SK-N-SH (cell line): Measurements from ENCODE around the gene RAB27B. TPM values are rescaled to one million over a fixed set of nuclear protein-coding genes. Genes with fewer than 3 reads are reported as not detected.
A peak's percentile ranks its signal among the peaks of the same experiment; 100 is the strongest.
"Not testable (repeated sequence)": the region's sequence is repeated elsewhere in the genome, so short reads cannot be mapped to it uniquely, and the experiment has no call there.

Experiments used
- CTCF ChIA-PET: fragments of 300-600, 350-600 bp; formaldehyde crosslinking; extraction: SDS; loops from one replicate; lab custom pipeline; 2021; lab: Yijun Ruan, JAX
- POLR2A ChIA-PET: fragments of 350-600 bp; sonication (Branson Sonifier 250); formaldehyde crosslinking; extraction: SDS; loops from one replicate; lab custom pipeline; 2020; ENCODE audit warnings: antibody characterized with exemption, inconsistent platforms; lab: Yijun Ruan, JAX
- DNase-seq: peaks from one replicate; pipeline ENCODE4 v3.0.0; 2012
- H2AFZ ChIP-seq: fragments of 200-600 bp; sonication (generic); 2 replicates; pipeline ENCODE4 v1.8.1; 2016; ENCODE audit warnings: antibody characterized with exemption, mild to moderate bottlenecking, low read depth
- H3F3A ChIP-seq: fragments of 200-600 bp; sonication (generic); replicated peaks from 2 replicates; pipeline ENCODE3; 2016; ENCODE audit warnings: antibody characterized with exemption, mild to moderate bottlenecking; ENCODE audit not compliant: insufficient read depth
- H3K27ac ChIP-seq, 2 experiments: fragments of 200-500 bp in 1 of 2; fragments of 200-600 bp in 1 of 2; sonication (Bioruptor generic) in 1 of 2; sonication (generic), shearing (Covaris generic) in 1 of 2; 2 replicates each; pipeline versions ENCODE4 v1.5.1 to v1.6.1; 2014 to 2016; ENCODE audit warnings: low read depth in 2 of 2, inconsistent platforms in 1 of 2, low read length in 1 of 2, mild to moderate bottlenecking in 1 of 2, mixed read lengths in 1 of 2
- H3K27me3 ChIP-seq: fragments of 200-600 bp; sonication (generic), shearing (Covaris generic); 2 replicates; pipeline ENCODE4 v1.6.1; 2016; ENCODE audit warnings: mixed run types; ENCODE audit not compliant: insufficient read depth
- H3K36me3 ChIP-seq, 2 experiments: fragments of 200-500 bp in 1 of 2; fragments of 200-600 bp in 1 of 2; sonication (Bioruptor generic) in 1 of 2; sonication (generic) in 1 of 2; replicated peaks in 1 of 2; 2 replicates each; pipeline versions ENCODE3 to v1.5.1; 2014 to 2016; ENCODE audit warnings: low read length in 1 of 2, mild to moderate bottlenecking in 1 of 2; ENCODE audit not compliant: insufficient read depth in 2 of 2, control insufficient read depth in 1 of 2
- H3K4me1 ChIP-seq, 2 experiments: fragments of 200-500 bp in 1 of 2; fragments of 200-600 bp in 1 of 2; sonication (Bioruptor generic) in 1 of 2; sonication (generic), shearing (Covaris generic) in 1 of 2; 2 replicates each; pipeline versions ENCODE4 v1.5.1 to v1.6.1; 2014 to 2016; ENCODE audit warnings: low read depth in 1 of 2, low read length in 1 of 2, mixed run types in 1 of 2; ENCODE audit not compliant: insufficient read depth in 2 of 2, control insufficient read depth in 1 of 2
- H3K4me2 ChIP-seq: fragments of 200-600 bp; sonication (generic), shearing (Covaris generic); 2 replicates; pipeline ENCODE4 v1.6.1; 2017; ENCODE audit warnings: mixed run types
- H3K4me3 ChIP-seq, 2 experiments: fragments of 200-500 bp in 1 of 2; fragments of 200-600 bp in 1 of 2; sonication (Bioruptor generic) in 1 of 2; sonication (generic), shearing (Covaris generic) in 1 of 2; 2 replicates each; pipeline versions ENCODE4 v1.5.1 to v1.8.1; 2014 to 2016; ENCODE audit warnings: low read depth in 2 of 2, inconsistent platforms in 1 of 2, low read length in 1 of 2, mild to moderate bottlenecking in 1 of 2, mixed read lengths in 1 of 2, moderate library complexity in 1 of 2
- H3K79me2 ChIP-seq: fragments of 200-600 bp; sonication (generic); 2 replicates; pipeline ENCODE4 v1.8.1; 2017; ENCODE audit warnings: mild to moderate bottlenecking; ENCODE audit not compliant: insufficient read depth
- H3K9ac ChIP-seq: fragments of 200-600 bp; sonication (generic); 2 replicates; pipeline ENCODE4 v1.6.1; 2017; ENCODE audit warnings: mixed run types
- H3K9me2 ChIP-seq: fragments of 200-600 bp; sonication (generic); 2 replicates; pipeline ENCODE4 v1.6.1; 2017; ENCODE audit warnings: mixed run types
- H3K9me3 ChIP-seq: fragments of 200-600 bp; sonication (generic); 2 replicates; pipeline ENCODE4 v1.6.1; 2017; ENCODE audit warnings: mixed run types, mild to moderate bottlenecking, moderate library complexity
- H4K20me1 ChIP-seq: fragments of 200-600 bp; sonication (generic); 2 replicates; pipeline ENCODE4 v1.6.1; 2017; ENCODE audit warnings: mild to moderate bottlenecking, mixed run types; ENCODE audit not compliant: insufficient read depth
- FOXM1 ChIP-seq: IDR thresholded peaks from 2 replicates; pipeline ENCODE4 v1.4.0; 2012; ENCODE audit warnings: low read depth, mild to moderate bottlenecking
- JUND ChIP-seq: IDR thresholded peaks from 2 replicates; pipeline ENCODE4 v1.4.0; 2012
- MAX ChIP-seq: IDR thresholded peaks from 2 replicates; pipeline ENCODE4 v1.4.0; 2012; ENCODE audit warnings: low read depth
- NFIC ChIP-seq: IDR thresholded peaks from 2 replicates; pipeline ENCODE4 v1.4.0; 2012; ENCODE audit warnings: borderline replicate concordance
- NRF1 ChIP-seq: IDR thresholded peaks from 2 replicates; pipeline ENCODE4 v1.6.1; 2012; ENCODE audit warnings: low read depth, mild to moderate bottlenecking, low read length
- PBX3 ChIP-seq: IDR thresholded peaks from 2 replicates; pipeline ENCODE4; 2012
- POLR2AphosphoS5 ChIP-seq: IDR thresholded peaks from 2 replicates; pipeline ENCODE4 v1.6.1; 2012; ENCODE audit warnings: low read depth, low read length
- RAD21 ChIP-seq: IDR thresholded peaks from 2 replicates; pipeline ENCODE4 v1.6.1; 2012; ENCODE audit warnings: mild to moderate bottlenecking, low read length
- SMC3 ChIP-seq: IDR thresholded peaks from 2 replicates; pipeline ENCODE4 v1.6.1; 2012; ENCODE audit warnings: low read depth, low read length, improper control_type of control experiment
- TCF12 ChIP-seq: IDR thresholded peaks from 2 replicates; pipeline ENCODE4 v1.4.0; 2012
- TEAD4 ChIP-seq: IDR thresholded peaks from 2 replicates; pipeline ENCODE4 v1.4.0; 2012; ENCODE audit warnings: mild to moderate bottlenecking, borderline replicate concordance; ENCODE audit not compliant: insufficient read depth
- USF1 ChIP-seq: IDR thresholded peaks from 2 replicates; pipeline ENCODE4 v1.4.0; 2012; ENCODE audit warnings: low read depth, borderline replicate concordance
- WGBS: methylation state at CpG from one replicate; pipeline ENCODE4 v1.1.6; 2017; ENCODE audit warnings: low lambda C conversion rate; 5-methylcytosine and 5-hydroxymethylcytosine counted together
- polyA plus RNA-seq, 3 experiments: library from polyadenylated mRNA; depleted of rRNA; stranded (reverse); fragments of >200 nt; gene quantifications; 2 replicates each; pipeline ENCODE4 v1.2.3, GENCODE V29; 2012

Gene RAB27B
- polyA plus RNA-seq, 1 of the 3 experiments (the other 2 are of a cell fraction) = 0.56 TPM

GRCh38 chr18:54850598-54850997 is 22.3 kb downstream of the RAB27B start:
- H3K9me3 ChIP-seq = no peaks in the 10 kb centered on the region
- H3K27me3 ChIP-seq = no peaks in the 10 kb centered on the region
- H3K79me2 ChIP-seq = no peaks in the 10 kb centered on the region
- H3K27ac ChIP-seq = no peak overlapping the region
- ChIA-PET CTCF (interaction anchor here (1.6 to 2.6 kb wide), 2 partner anchors 13 to 31 kb away, joined by 3 to 7 read pairs; no protein-coding TSS in a partner anchor), POLR2A (no interaction called here)
- no peaks in the 10 kb centered on the region for H4K20me1 ChIP-seq
- H3K9me2 ChIP-seq = no peaks in the 10 kb centered on the region
- TF ChIP-seq TCF12 (no peak), NRF1 (no peak), RAD21 (no peak), FOXM1 (no peak), SMC3 (no peak), USF1 (no peak), POLR2AphosphoS5 (no peak), MAX (no peak), TEAD4 (no peak)
- H3K9ac ChIP-seq = no peak overlapping the region
- H3K4me3 ChIP-seq = no peak overlapping the region
- H3K36me3 ChIP-seq = no peaks in the 10 kb centered on the region
- 93% methylated on average over 3 of the region's 3 CpGs for WGBS
- DNase-seq = no peak
- peaks cover 0 to 2% of the 10 kb centered on the region in 2 experiments; a peak in 2 of 4 replicates for H3K4me1 ChIP-seq
- H2AFZ ChIP-seq = no peak overlapping the region
- H3F3A ChIP-seq = peaks cover 6% of the 10 kb centered on the region
- H3K4me2 ChIP-seq = no peak overlapping the region

- peaks cover 6% of the 10 kb centered on the region for H3F3A ChIP-seq
- H3K9me2 ChIP-seq = no peaks in the 10 kb centered on the region
- CTCF ChIA-PET = interaction anchor here (1.6 kb wide), 1 partner anchor 12 kb away, joined by 5 read pairs; no protein-coding TSS in a partner anchor
- no peak overlapping the region for H3K9ac ChIP-seq
- no peaks in the 10 kb centered on the region for H3K36me3 ChIP-seq
- peak; percentile 37; the same call in 1 of the 2 replicates for TF ChIP-seq NFIC
- TF ChIP-seq PBX3 = peak; percentile 36; the same call in 1 of the 2 replicates
- TF ChIP-seq TEAD4 = peak; percentile 10; the same call in 1 of the 2 replicates
- TF ChIP-seq JUND = no peak
- H3K9me3 ChIP-seq = no peaks in the 10 kb centered on the region
- no peak for DNase-seq
- peak overlapping the region in 1 of 2 experiments; percentile 22; a peak in 2 of 4 replicates for H3K27ac ChIP-seq
- H3K4me3 ChIP-seq = no peak overlapping the region
- H2AFZ ChIP-seq = no peak overlapping the region
- no peaks in the 10 kb centered on the region for H4K20me1 ChIP-seq
- H3K79me2 ChIP-seq = no peaks in the 10 kb centered on the region
- no peaks in the 10 kb centered on the region for H3K27me3 ChIP-seq
- 58% methylated on average over 6 of the region's 6 CpGs for WGBS
- POLR2A ChIA-PET = no interaction called here
- peaks cover 0 to 5% of the 10 kb centered on the region in 2 experiments; a peak in 2 of 4 replicates for H3K4me1 ChIP-seq
- H3K4me2 ChIP-seq = peak overlapping the region; percentile 5; the same call in 1 of the 2 replicates
Measured at GRCh38 chr18:54852780-54853675, 24.8 kb downstream of the RAB27B start.

GRCh38 chr18:54855050-54855449 is 26.8 kb downstream of the RAB27B start:
- POLR2A ChIA-PET = not testable (repeated sequence)

More at GRCh38 chr18:54855050-54855449, 26.8 kb downstream of the RAB27B start:
- not testable (repeated sequence) for H3K27me3 ChIP-seq, DNase-seq, H3K36me3 ChIP-seq, H3K9me2 ChIP-seq, H3K9me3 ChIP-seq, H3K4me1 ChIP-seq, H3K9ac ChIP-seq, H3K79me2 ChIP-seq, H4K20me1 ChIP-seq, H3K27ac ChIP-seq, H3K4me3 ChIP-seq, H2AFZ ChIP-seq, H3F3A ChIP-seq, H3K4me2 ChIP-seq
- WGBS = 96% methylated on average over 3 of the region's 3 CpGs
- CTCF ChIA-PET = interaction anchor here (1.2 to 1.4 kb wide), 3 partner anchors 15 to 26 kb away, joined by 3 read pairs; no protein-coding TSS in a partner anchor
